ENCODE results near the gene PAX7.

PAX7 gene

GRCh38 chr1:18746981-18747380, 116.3 kb downstream of the PAX7 start:
- DNase-seq (ENCODE audit: low spot score), result no peak
- no peak for TF ChIP-seq CTCF (IDR thresholded peaks at IDR 0.05)
- Histone ChIP-seq H3K4me3 (no peak overlapping the region), H3K27ac (no peak overlapping the region)

GRCh38 chr1:18747671-18748070, 117.0 kb downstream of the PAX7 start:
- no peak overlapping the region for H3K4me3 ChIP-seq
- no peak overlapping the region for H3K27ac ChIP-seq
- no peak for TF ChIP-seq CTCF (IDR thresholded peaks at IDR 0.05)
- no peak for DNase-seq (ENCODE audit: low spot score)

- TF ChIP-seq CTCF (IDR thresholded peaks at IDR 0.05), result no peak
- no peak for DNase-seq (ENCODE audit: low spot score)
- Histone ChIP-seq H3K4me3 (no peak overlapping the region), H3K27ac (no peak overlapping the region)
These were observed 117.8 kb downstream of the PAX7 start for GRCh38 chr1:18748435-18748834.

GRCh38 chr1:18749569-18749968, 118.9 kb downstream of the PAX7 start:
- no peak for TF ChIP-seq CTCF (IDR thresholded peaks at IDR 0.05)
- Histone ChIP-seq H3K4me3 (no peak overlapping the region), H3K27ac (no peak overlapping the region)
- no peak for DNase-seq (ENCODE audit: low spot score)

- TF ChIP-seq CTCF (IDR thresholded peaks at IDR 0.05), result no peak
- no peak for DNase-seq (ENCODE audit: low spot score)
- Histone ChIP-seq H3K27ac (no peak overlapping the region), H3K4me3 (no peak overlapping the region)
These were observed 120.0 kb downstream of the PAX7 start for GRCh38 chr1:18750600-18750999.

GRCh38 chr1:18751425-18751824, 120.8 kb downstream of the PAX7 start:
- no peak for TF ChIP-seq CTCF (IDR thresholded peaks at IDR 0.05)
- H3K4me3 ChIP-seq, result no peak overlapping the region
- no peak overlapping the region for H3K27ac ChIP-seq
- DNase-seq (ENCODE audit: low spot score), result no peak

GRCh38 chr1:18752409-18752808, 121.8 kb downstream of the PAX7 start:
- Histone ChIP-seq H3K4me3 (no peak overlapping the region), H3K27ac (no peak overlapping the region)
- DNase-seq (ENCODE audit: low spot score), result no peak
- TF ChIP-seq CTCF (IDR thresholded peaks at IDR 0.05), result no peak

Measured in coronary artery (tissue), 2 donors.